IMR-90 (cell line): ENCODE measurements around the gene HTATSF1. TPM values are rescaled to one million over a fixed set of nuclear protein-coding genes. Genes with fewer than 3 reads are reported as not detected.

ENCODE experiments used
- ATAC-seq: fragments of 200-7000 bp; cut with Tn5 transposase; 2 replicates; pipeline ENCODE4 v1.9.1; 2020; ENCODE audit warnings: low read depth, mild to moderate bottlenecking, moderate library complexity
- BruUV-seq: library from RNA; stranded (reverse); fragments of 400-500 nt; replicated peaks from 2 replicates; lab custom pipeline; 2021; lab: Mats Ljungman, UMichigan
- CTCF ChIA-PET: fragments of 300-600 bp; formaldehyde crosslinking; extraction: SDS; loops from one replicate; lab custom pipeline; 2021; ENCODE audit warnings: antibody characterized with exemption; lab: Yijun Ruan, JAX
- POLR2A ChIA-PET: fragments of 300-600 bp; sonication (Branson Sonifier 250); formaldehyde crosslinking; loops from one replicate; lab custom pipeline; 2022; ENCODE audit warnings: antibody characterized with exemption; ENCODE audit not compliant: unreplicated experiment; lab: Charles Lee
- DNase-seq: peaks from one replicate; pipeline ENCODE4 v3.0.0; 2013
- H2AFZ ChIP-seq: replicated peaks from 2 replicates; pipeline ENCODE3; 2013; ENCODE audit warnings: low read length, mild to moderate bottlenecking; ENCODE audit not compliant: poor library complexity
- H2AK5ac ChIP-seq: 2 replicates; pipeline ENCODE4 v1.6.1; 2013; ENCODE audit warnings: low read depth, low read length, inconsistent platforms
- H2AK9ac ChIP-seq: replicated peaks from 2 replicates; pipeline ENCODE3; 2013; ENCODE audit warnings: mild to moderate bottlenecking, low read depth, low read length, moderate library complexity; ENCODE audit not compliant: poor library complexity
- H2BK120ac ChIP-seq: 2 replicates; pipeline ENCODE4 v1.6.1; 2013; ENCODE audit warnings: low read depth, low read length, inconsistent platforms
- H2BK15ac ChIP-seq: 3 replicates; pipeline ENCODE4 v1.6.1; 2013; ENCODE audit warnings: low read depth, low read length, inconsistent platforms
- H2BK20ac ChIP-seq: 2 replicates; pipeline ENCODE4 v1.6.1; 2013; ENCODE audit warnings: low read depth, mild to moderate bottlenecking, inconsistent platforms, low read length, moderate library complexity
- H2BK5ac ChIP-seq: 2 replicates; pipeline ENCODE4 v1.6.1; 2013; ENCODE audit warnings: mild to moderate bottlenecking, low read depth, low read length, inconsistent platforms; ENCODE audit not compliant: poor library complexity, severe bottlenecking
- H3K14ac ChIP-seq: replicated peaks from 2 replicates; pipeline ENCODE4 v1.6.1; 2013; ENCODE audit warnings: low read depth, low read length, inconsistent platforms
- H3K18ac ChIP-seq: 2 replicates; pipeline ENCODE4 v1.6.1; 2013; ENCODE audit warnings: low read depth, low read length, control low read depth
- H3K23ac ChIP-seq: 2 replicates; pipeline ENCODE4 v1.6.1; 2013; ENCODE audit warnings: low read depth, low read length, inconsistent platforms
- H3K27ac ChIP-seq: 2 replicates; pipeline ENCODE4 v1.5.1; 2013; ENCODE audit warnings: mild to moderate bottlenecking, control low read depth, low read length; ENCODE audit not compliant: insufficient read depth
- H3K27me3 ChIP-seq: 2 replicates; pipeline ENCODE4 v1.6.1; 2013; ENCODE audit warnings: low read length; ENCODE audit not compliant: control insufficient read depth, insufficient read depth
- H3K36me3 ChIP-seq: 2 replicates; pipeline ENCODE4 v1.6.1; 2013; ENCODE audit warnings: low read length, mixed read lengths; ENCODE audit not compliant: control insufficient read depth, insufficient read depth
- H3K4ac ChIP-seq: 2 replicates; pipeline ENCODE4 v1.6.1; 2013; ENCODE audit warnings: low read depth, low read length, inconsistent platforms
- H3K4me1 ChIP-seq: 2 replicates; pipeline ENCODE4 v1.6.1; 2013; ENCODE audit warnings: low read length, mixed read lengths; ENCODE audit not compliant: control insufficient read depth, insufficient read depth
- H3K4me2 ChIP-seq: 2 replicates; pipeline ENCODE4 v1.6.1; 2013; ENCODE audit warnings: low read depth, mild to moderate bottlenecking, control low read depth, low read length, moderate library complexity
- H3K4me3 ChIP-seq: 2 replicates; pipeline ENCODE4 v1.5.1; 2013; ENCODE audit warnings: low read depth, mild to moderate bottlenecking, control low read depth, low read length, moderate library complexity; ENCODE audit not compliant: insufficient read depth
- H3K56ac ChIP-seq: 2 replicates; pipeline ENCODE4 v1.6.1; 2013; ENCODE audit warnings: low read length, inconsistent platforms; ENCODE audit not compliant: insufficient read depth; ENCODE audit errors: extremely low read depth
- H3K79me1 ChIP-seq, 2 experiments: 2 replicates each; pipeline ENCODE4 v1.6.1; 2013; ENCODE audit warnings: low read length in 2 of 2, inconsistent platforms in 1 of 2, low read depth in 1 of 2
- H3K9ac ChIP-seq: 2 replicates; pipeline ENCODE4 v1.6.1; 2013; ENCODE audit warnings: low read depth, low read length, control low read depth
- H3K9me1 ChIP-seq: 2 replicates; pipeline ENCODE4 v1.6.1; 2013; ENCODE audit warnings: low read length, inconsistent platforms; ENCODE audit not compliant: insufficient read depth
- H3K9me3 ChIP-seq: 2 replicates; pipeline ENCODE4 v1.6.1; 2013; ENCODE audit warnings: low read length; ENCODE audit not compliant: control insufficient read depth, insufficient read depth
- H4K20me1 ChIP-seq: 2 replicates; pipeline ENCODE4 v1.6.1; 2013; ENCODE audit warnings: low read length, inconsistent platforms; ENCODE audit not compliant: insufficient read depth
- H4K5ac ChIP-seq: 2 replicates; pipeline ENCODE4 v1.6.1; 2013; ENCODE audit warnings: mild to moderate bottlenecking, low read depth, low read length, control low read depth
- H4K8ac ChIP-seq, 2 experiments: 2 replicates each; pipeline ENCODE4 v1.6.1; 2013; ENCODE audit warnings: low read depth in 2 of 2, low read length in 2 of 2, control low read depth in 1 of 2, inconsistent platforms in 1 of 2
- H4K91ac ChIP-seq: 2 replicates; pipeline ENCODE4 v1.6.1; 2013; ENCODE audit warnings: low read depth, low read length, inconsistent platforms; ENCODE audit not compliant: insufficient read depth
- BHLHE40 ChIP-seq: fragments of 150-350 bp; IDR thresholded peaks from 2 replicates; pipeline ENCODE4 v1.6.1; 2016; ENCODE audit warnings: mild to moderate bottlenecking, low read depth, low read length
- CEBPB ChIP-seq: IDR thresholded peaks from 2 replicates; pipeline ENCODE4 v1.6.1; 2012; ENCODE audit warnings: low read depth, low read length, improper control_type of control experiment
- CHD1 ChIP-seq: IDR thresholded peaks from 2 replicates; pipeline ENCODE4 v1.6.1; 2012; ENCODE audit warnings: low read depth, low read length, improper control_type of control experiment
- CTCF ChIP-seq: conservative IDR thresholded peaks from 2 replicates; pipeline ENCODE4 v1.5.1; 2012; ENCODE audit warnings: mild to moderate bottlenecking, low read depth, low read length, improper control_type of control experiment
- ELK1 ChIP-seq: fragments of 150-350 bp; IDR thresholded peaks from 2 replicates; pipeline ENCODE4 v1.6.1; 2016; ENCODE audit warnings: low read depth, mild to moderate bottlenecking, low read length, moderate library complexity, borderline replicate concordance
- FOS ChIP-seq: fragments of 150-350 bp; IDR thresholded peaks from 2 replicates; pipeline ENCODE4 v1.6.1; 2016; ENCODE audit warnings: low read depth, low read length
- MAFK ChIP-seq: IDR thresholded peaks from 2 replicates; pipeline ENCODE4 v1.6.1; 2012; ENCODE audit warnings: low read depth, low read length, improper control_type of control experiment
- MAZ ChIP-seq: IDR thresholded peaks from 2 replicates; pipeline ENCODE4 v1.6.1; 2012; ENCODE audit warnings: low read depth, mild to moderate bottlenecking, low read length, improper control_type of control experiment, moderate library complexity, borderline replicate concordance
- MXI1 ChIP-seq: IDR thresholded peaks from 2 replicates; pipeline ENCODE4 v1.6.1; 2012; ENCODE audit warnings: low read depth, mild to moderate bottlenecking, low read length, moderate library complexity, borderline replicate concordance
- NFE2L2 ChIP-seq: fragments of 150-350 bp; IDR thresholded peaks from 2 replicates; pipeline ENCODE4 v1.6.1; 2016; ENCODE audit warnings: low read depth, mild to moderate bottlenecking, low read length
- POLR2A ChIP-seq: IDR thresholded peaks from 2 replicates; pipeline ENCODE4 v1.6.1; 2012; ENCODE audit warnings: mild to moderate bottlenecking, low read depth, low read length
- RAD21 ChIP-seq: IDR thresholded peaks from 2 replicates; pipeline ENCODE4 v1.6.1; 2012; ENCODE audit warnings: low read length, improper control_type of control experiment
- RCOR1 ChIP-seq: IDR thresholded peaks from 2 replicates; pipeline ENCODE4 v1.6.1; 2012; ENCODE audit warnings: mild to moderate bottlenecking, low read length, improper control_type of control experiment; ENCODE audit not compliant: insufficient replicate concordance
- RFX5 ChIP-seq: IDR thresholded peaks from 2 replicates; pipeline ENCODE4 v1.8.0; 2012; ENCODE audit warnings: low read depth, mild to moderate bottlenecking, low read length, moderate library complexity
- SMC3 ChIP-seq: fragments of 150-350 bp; IDR thresholded peaks from 2 replicates; pipeline ENCODE4 v1.6.1; 2016; ENCODE audit warnings: low read depth, mild to moderate bottlenecking, antibody characterized with exemption, low read length, moderate library complexity
- USF2 ChIP-seq: fragments of 150-350 bp; IDR thresholded peaks from 2 replicates; pipeline ENCODE4 v1.6.1; 2017; ENCODE audit warnings: mild to moderate bottlenecking, antibody characterized with exemption, low read length, low read depth
- WGBS, 2 experiments: methylation state at CpG; one replicate each; pipeline versions ENCODE4 v1.1.5 to v1.1.7; 2013; ENCODE audit warnings: missing lambda C conversion rate in 2 of 2; ENCODE audit not compliant: insufficient read length in 1 of 2; ENCODE audit errors: extremely low coverage in 2 of 2; 5-methylcytosine and 5-hydroxymethylcytosine counted together
- dilution Hi-C: fragments of 300-500 bp; cut with HindIII; formaldehyde crosslinking; loops from one replicate; pipeline ENCODE4 v1.14.3; 2018; ENCODE audit warnings: low sequenced_read_pairs; ENCODE audit not compliant: unreplicated experiment
- in situ Hi-C: fragments of 300-500 bp; cut with MboI; formaldehyde crosslinking; loops from 3 replicates; pipeline ENCODE4 v1.14.3; 2019; ENCODE audit warnings: low sequenced_read_pairs, inconsistent platforms, mixed read lengths
- intact Hi-C: fragments of 100-400 bp; cut with micrococcal nuclease; formaldehyde crosslinking; loops from 2 replicates; pipeline ENCODE4 v1.10.0; 2022
- polyA plus RNA-seq, 3 experiments: library from polyadenylated mRNA; depleted of rRNA; stranded (reverse); fragments of >200 nt; gene quantifications; 2 replicates each; pipeline ENCODE4 v1.2.3, GENCODE V29; 2012; ENCODE audit warnings: low replicate concordance in 1 of 3
- total RNA-seq: library from RNA; depleted of rRNA; stranded (reverse); fragments of >200 nt; gene quantifications from 2 replicates; pipeline ENCODE4 v1.2.3, GENCODE V29; 2012

The HTATSF1 gene
- total and polyA plus RNA-seq, 2 of the 4 experiments (the other 2 are of a cell fraction), result 6.8 to 19.0 TPM

GRCh38 chrX:136477026-136477425, 20.4 kb upstream of the HTATSF1 start:
- Histone ChIP-seq H3K79me1 (no peaks in the 10 kb centered on the region), H4K5ac (no peak overlapping the region), H2AFZ (no peak overlapping the region), H2BK120ac (no peak overlapping the region), H2BK5ac (no peak overlapping the region), H4K91ac (no peak overlapping the region), H3K4me2 (no peak overlapping the region), H2BK20ac (no peak overlapping the region), H4K8ac (no peak overlapping the region), H3K56ac (no peak overlapping the region), H3K9me3 (no peaks in the 10 kb centered on the region), H3K4me3 (no peak overlapping the region), H2AK5ac (no peak overlapping the region), H3K18ac (no peak overlapping the region), H3K4ac (no peak overlapping the region), H2AK9ac (no peak overlapping the region), H3K27ac (no peak overlapping the region), H3K9ac (no peak overlapping the region), H3K27me3 (peaks cover 8% of the 10 kb centered on the region; the same call in 1 of the 2 replicates), H3K23ac (no peak overlapping the region), H3K4me1 (no peaks in the 10 kb centered on the region), H4K20me1 (no peaks in the 10 kb centered on the region), H3K9me1 (no peaks in the 10 kb centered on the region), H3K36me3 (no peaks in the 10 kb centered on the region), H3K14ac (no peak overlapping the region), H2BK15ac (no peak overlapping the region)
- intact Hi-C loops (no loop called here), dilution Hi-C loops (no loop called here), in situ Hi-C loops (loop anchor here (25.0 kb wide), 1 partner anchor 490 kb away; the partner anchor contains the start of gene SLC9A6)
- TF ChIP-seq RAD21 (no peak), SMC3 (no peak), MXI1 (no peak), CHD1 (no peak), RFX5 (no peak), ELK1 (no peak), MAZ (no peak), POLR2A (no peak), CTCF (no peak), RCOR1 (no peak), CEBPB (no peak), BHLHE40 (no peak), FOS (no peak), NFE2L2 (no peak), USF2 (no peak), MAFK (no peak)
- ChIA-PET POLR2A (no interaction called here), CTCF (no interaction called here)
- no CpG with 5 or more reads among the region's 2 CpGs for WGBS, 2 experiments
- DNase-seq (no peak), ATAC-seq (no peak)
- no TSS peak for BruUV-seq
